ENCODE data around the gene NTN3.

- TF ChIP-seq NANOG (IDR thresholded peaks at IDR 0.05; ENCODE audit: insufficient read depth, low read depth, low read length, poor library complexity, severe bottlenecking) (no peak), CTCF (IDR thresholded peaks at IDR 0.05; ENCODE audit: control extremely low read depth in 1 of 3, insufficient read depth in 1 of 3, low read depth in 1 of 3, low read length in 3 of 3) (no peak), CBX8 (IDR thresholded peaks at IDR 0.05; ENCODE audit: borderline replicate concordance, low read depth, low read length) (no peak), EGR1 (IDR thresholded peaks at IDR 0.05; ENCODE audit: borderline replicate concordance, low read depth, low read length) (no peak), EZH2 (IDR thresholded peaks at IDR 0.05; ENCODE audit: low read depth, low read length, severe bottlenecking) (no peak), POLR2A (IDR thresholded peaks at IDR 0.05; ENCODE audit: control extremely low read depth in 1 of 2, low read depth in 2 of 2, low read length in 2 of 2) (peak in 1 of 2 experiments; percentile 52; a peak in 1 of 3 replicates), EP300 (IDR thresholded peaks at IDR 0.05; ENCODE audit: borderline replicate concordance in 1 of 2, low read depth in 2 of 2, low read length in 2 of 2) (no peak), NRF1 (IDR thresholded peaks at IDR 0.05; ENCODE audit: low read depth, low read length) (peak; percentile 53), CEBPB (IDR thresholded peaks at IDR 0.05; ENCODE audit: low read depth, low read length) (no peak), YY1 (IDR thresholded peaks at IDR 0.05; ENCODE audit: low read depth, low read length) (no peak), ATF3 (IDR thresholded peaks at IDR 0.05; ENCODE audit: insufficient read depth, low read depth, low read length) (no peak), TEAD4 (IDR thresholded peaks at IDR 0.05; ENCODE audit: low read depth, low read length) (no peak), TAF1 (IDR thresholded peaks at IDR 0.05; ENCODE audit: low read depth, low read length) (no peak)
- TF ChIP-seq, protein P1, sequence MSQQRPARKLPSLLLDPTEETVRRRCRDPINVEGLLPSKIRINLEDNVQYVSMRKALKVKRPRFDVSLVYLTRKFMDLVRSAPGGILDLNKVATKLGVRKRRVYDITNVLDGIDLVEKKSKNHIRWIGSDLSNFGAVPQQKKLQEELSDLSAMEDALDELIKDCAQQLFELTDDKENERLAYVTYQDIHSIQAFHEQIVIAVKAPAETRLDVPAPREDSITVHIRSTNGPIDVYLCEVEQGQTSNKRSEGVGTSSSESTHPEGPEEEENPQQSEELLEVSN (IDR thresholded peaks at IDR 0.05), result peak; percentile 96
Measured at GRCh38 chr16:2459647-2460390, 11.3 kb upstream of the NTN3 start, which contains the start of gene TEDC2.
